MM.1S (cell line): Measurements from ENCODE around the gene EXOSC7.

Experiments used
- CTCF ChIP-seq: fragments of 300-600 bp; sonication (generic); IDR thresholded peaks from 2 replicates; pipeline ENCODE4 v1.5.1; 2016; ENCODE audit warnings: antibody characterized with exemption, low read length, mixed read lengths
- EZH2 ChIP-seq: fragments of 300-600 bp; sonication (generic); optimal IDR thresholded peaks from 2 replicates; pipeline ENCODE3; 2017; ENCODE audit warnings: low read depth, mild to moderate bottlenecking, antibody characterized with exemption, low read length, mixed read lengths
- EZH2phosphoT487 ChIP-seq: fragments of 300-600 bp; sonication (generic); IDR thresholded peaks from 2 replicates; pipeline ENCODE4 v1.6.1; 2018; ENCODE audit warnings: antibody characterized with exemption, low read length

GRCh38 chr3:45026038-45026437 lies 50.0 kb downstream of the EXOSC7 start, which contains the start of gene CLEC3B:
- TF ChIP-seq CTCF = no peak
- TF ChIP-seq EZH2phosphoT487 = no peak
- no peak for TF ChIP-seq EZH2
